Fibroblast of lung (primary cell): ENCODE measurements around the gene CLDN10.

Experiments
- EZH2 ChIP-seq: IDR thresholded peaks from 2 replicates; pipeline ENCODE4 v1.5.1; 2012; ENCODE audit warnings: low read length, control low read depth, mild to moderate bottlenecking; ENCODE audit errors: missing control alignments
- TF ChIP-seq, protein P1 (sequence below), 2 donors: IDR thresholded peaks in 1 of 2; conservative IDR thresholded peaks in 1 of 2; 1 replicate in 1 of 2; 2 replicates in 1 of 2; pipeline ENCODE4 v1.5.1; 2011 to 2012; ENCODE audit warnings: low read length in 2 of 2, control low read depth in 1 of 2, inconsistent platforms in 1 of 2, low read depth in 1 of 2, mild to moderate bottlenecking in 1 of 2

GRCh38 chr13:95533545-95534160 lies 18.9 kb upstream of the CLDN10 start:
- TF ChIP-seq, protein P1, sequence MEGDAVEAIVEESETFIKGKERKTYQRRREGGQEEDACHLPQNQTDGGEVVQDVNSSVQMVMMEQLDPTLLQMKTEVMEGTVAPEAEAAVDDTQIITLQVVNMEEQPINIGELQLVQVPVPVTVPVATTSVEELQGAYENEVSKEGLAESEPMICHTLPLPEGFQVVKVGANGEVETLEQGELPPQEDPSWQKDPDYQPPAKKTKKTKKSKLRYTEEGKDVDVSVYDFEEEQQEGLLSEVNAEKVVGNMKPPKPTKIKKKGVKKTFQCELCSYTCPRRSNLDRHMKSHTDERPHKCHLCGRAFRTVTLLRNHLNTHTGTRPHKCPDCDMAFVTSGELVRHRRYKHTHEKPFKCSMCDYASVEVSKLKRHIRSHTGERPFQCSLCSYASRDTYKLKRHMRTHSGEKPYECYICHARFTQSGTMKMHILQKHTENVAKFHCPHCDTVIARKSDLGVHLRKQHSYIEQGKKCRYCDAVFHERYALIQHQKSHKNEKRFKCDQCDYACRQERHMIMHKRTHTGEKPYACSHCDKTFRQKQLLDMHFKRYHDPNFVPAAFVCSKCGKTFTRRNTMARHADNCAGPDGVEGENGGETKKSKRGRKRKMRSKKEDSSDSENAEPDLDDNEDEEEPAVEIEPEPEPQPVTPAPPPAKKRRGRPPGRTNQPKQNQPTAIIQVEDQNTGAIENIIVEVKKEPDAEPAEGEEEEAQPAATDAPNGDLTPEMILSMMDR (conservative IDR thresholded peaks at IDR 0.05 in 1 of 2, IDR thresholded peaks at IDR 0.05 in 1 of 2; ENCODE audit: low read depth in 1 of 2, low read length in 2 of 2): no peak
- TF ChIP-seq EZH2: no peak
